Keratinocyte (primary cell): ENCODE measurements around the gene CUEDC1. TPM values are rescaled to one million over a fixed set of nuclear protein-coding genes. Genes with fewer than 3 reads are reported as not detected.

ENCODE experiments used
- DNase-seq: peaks from one replicate; pipeline ENCODE4 v3.0.0-alpha.2; 2011; ENCODE audit warnings: low read depth, missing footprints, low spot score
- FAIRE-seq: peaks from 2 replicates; lab custom pipeline; 2011; peaks lifted over from hg19 to GRCh38; lab: Jason Lieb, UNC
- H2AFZ ChIP-seq: 2 replicates; pipeline ENCODE4 v1.6.0; 2012; ENCODE audit warnings: low read length, control low read depth, inconsistent platforms; ENCODE audit not compliant: control insufficient read depth
- H3K27ac ChIP-seq: 2 replicates; pipeline ENCODE4 v1.5.1; 2011; ENCODE audit warnings: low read length; ENCODE audit not compliant: control insufficient read depth, insufficient read depth
- H3K27me3 ChIP-seq: 3 replicates; pipeline ENCODE4 v1.6.0; 2011; ENCODE audit warnings: low read length; ENCODE audit not compliant: control insufficient read depth, insufficient read depth; ENCODE audit errors: extremely low read depth
- H3K36me3 ChIP-seq, 2 experiments: 2 replicates in 1 of 2; 3 replicates in 1 of 2; pipeline ENCODE4 v1.5.1; 2011; ENCODE audit warnings: low read length in 2 of 2, mild to moderate bottlenecking in 1 of 2; ENCODE audit not compliant: control insufficient read depth in 2 of 2, insufficient read depth in 2 of 2; ENCODE audit errors: extremely low read depth in 1 of 2
- H3K4me1 ChIP-seq: 3 replicates; pipeline ENCODE4 v1.5.1; 2011; ENCODE audit warnings: low read length; ENCODE audit not compliant: control insufficient read depth, insufficient read depth; ENCODE audit errors: extremely low read depth
- H3K4me2 ChIP-seq: 3 replicates; pipeline ENCODE4 v1.6.0; 2011; ENCODE audit warnings: low read depth, low read length; ENCODE audit not compliant: control insufficient read depth, insufficient read depth; ENCODE audit errors: extremely low read depth
- H3K4me3 ChIP-seq, 3 experiments: fragments of 200-600 bp in 1 of 3; sonication (generic) in 1 of 3; 2 replicates in 2 of 3; 3 replicates in 1 of 3; pipeline ENCODE4 v1.5.1; 2011 to 2016; ENCODE audit warnings: low read length in 3 of 3, mild to moderate bottlenecking in 3 of 3, control low read depth in 2 of 3, inconsistent platforms in 1 of 3, low read depth in 1 of 3, mixed read lengths in 1 of 3, mixed run types in 1 of 3, moderate library complexity in 1 of 3; ENCODE audit not compliant: control insufficient read depth in 2 of 3, insufficient read depth in 2 of 3; ENCODE audit errors: extremely low read depth in 1 of 3
- H3K79me2 ChIP-seq: 2 replicates; pipeline ENCODE4 v1.6.0; 2012; ENCODE audit warnings: low read length; ENCODE audit not compliant: control insufficient read depth, insufficient read depth
- H3K9ac ChIP-seq: 3 replicates; pipeline ENCODE4 v1.6.0; 2011; ENCODE audit warnings: low read length; ENCODE audit not compliant: control insufficient read depth, insufficient read depth; ENCODE audit errors: extremely low read depth
- H3K9me1 ChIP-seq: 3 replicates; pipeline ENCODE4 v1.6.0; 2011; ENCODE audit warnings: low read length; ENCODE audit not compliant: control insufficient read depth, insufficient read depth; ENCODE audit errors: extremely low read depth
- H3K9me3 ChIP-seq: 2 replicates; pipeline ENCODE4 v1.5.1; 2012; ENCODE audit warnings: low read depth, low read length; ENCODE audit not compliant: control insufficient read depth
- H4K20me1 ChIP-seq: 3 replicates; pipeline ENCODE4 v1.6.0; 2011; ENCODE audit warnings: low read length; ENCODE audit not compliant: control insufficient read depth, insufficient read depth; ENCODE audit errors: extremely low read depth
- CTCF ChIP-seq, 3 experiments: IDR thresholded peaks in 1 of 3; conservative IDR thresholded peaks in 1 of 3; optimal IDR thresholded peaks in 1 of 3; 2 replicates in 2 of 3; 3 replicates in 1 of 3; pipeline versions ENCODE3 to v1.5.1; 2011; ENCODE audit warnings: low read length in 3 of 3, mild to moderate bottlenecking in 3 of 3, moderate library complexity in 2 of 3, control low read depth in 1 of 3, inconsistent platforms in 1 of 3; ENCODE audit not compliant: insufficient read depth in 2 of 3; ENCODE audit errors: extremely low read depth in 1 of 3
- EZH2 ChIP-seq: IDR thresholded peaks from one replicate; pipeline ENCODE4 v1.6.1; 2012; ENCODE audit warnings: inconsistent platforms, mild to moderate bottlenecking, low read length, moderate library complexity
- dilution Hi-C: fragments of 300-500 bp; cut with MboI; formaldehyde crosslinking; loops from one replicate; pipeline ENCODE4 v1.7.0; 2020; ENCODE audit warnings: low sequenced_read_pairs; ENCODE audit not compliant: extremely low pct_ligation_motif_present
- polyA plus RNA-seq, 5 experiments: library from polyadenylated mRNA; depleted of rRNA in 3 of 5; stranded (reverse) in 3 of 5; stranded (forward) in 1 of 5; unstranded in 1 of 5; fragments of >200 nt; gene quantifications; 1 replicate in 1 of 5; 2 replicates in 3 of 5; 3 replicates in 1 of 5; pipeline versions ENCODE4 v1.2.1 to v1.2.3, GENCODE V29; 2011 to 2012; ENCODE audit warnings: missing spikeins in 2 of 5, low read depth in 1 of 5, low replicate concordance in 1 of 5

The CUEDC1 gene
- polyA plus RNA-seq, 1 donor (not counting 4 experiments of a cell fraction or from before 2014, with no cell fraction given), result 12.9 TPM

- Histone ChIP-seq H3K27me3 (no peaks in the 10 kb centered on the region), H2AFZ (no peak overlapping the region), H3K36me3 (peaks cover 0 to 3% of the 10 kb centered on the region in 2 experiments), H3K79me2 (peaks cover 18% of the 10 kb centered on the region), H4K20me1 (no peaks in the 10 kb centered on the region), H3K9ac (no peak overlapping the region), H3K9me3 (no peaks in the 10 kb centered on the region), H3K4me3 (no peak overlapping the region), H3K27ac (no peak overlapping the region), H3K4me1 (peaks cover 51% of the 10 kb centered on the region), H3K9me1 (peaks cover 4% of the 10 kb centered on the region), H3K4me2 (no peak overlapping the region)
- no peak for FAIRE-seq
- no peak for TF ChIP-seq EZH2
- no peak for TF ChIP-seq CTCF (optimal IDR thresholded peaks at IDR 0.05 in 1 of 3, IDR thresholded peaks at IDR 0.05 in 1 of 3, conservative IDR thresholded peaks at IDR 0.05 in 1 of 3; ENCODE audit: extremely low read depth in 1 of 3, insufficient read depth in 2 of 3, low read length in 3 of 3)
- dilution Hi-C loops, result no loop called here
- DNase-seq, result no peak
These were observed 10.3 kb downstream of the CUEDC1 start for GRCh38 chr17:57944908-57945307.

- Histone ChIP-seq H3K27ac (no peak overlapping the region), H3K36me3 (peaks cover 0 to 3% of the 10 kb centered on the region in 2 experiments), H2AFZ (no peak overlapping the region), H3K9me1 (peaks cover 4% of the 10 kb centered on the region), H3K79me2 (peaks cover 25% of the 10 kb centered on the region), H3K4me3 (no peak overlapping the region), H3K9ac (no peak overlapping the region), H3K4me2 (no peak overlapping the region), H3K4me1 (peaks cover 40% of the 10 kb centered on the region), H3K9me3 (no peaks in the 10 kb centered on the region), H4K20me1 (no peaks in the 10 kb centered on the region), H3K27me3 (no peaks in the 10 kb centered on the region)
- TF ChIP-seq CTCF (optimal IDR thresholded peaks at IDR 0.05 in 1 of 3, IDR thresholded peaks at IDR 0.05 in 1 of 3, conservative IDR thresholded peaks at IDR 0.05 in 1 of 3; ENCODE audit: extremely low read depth in 1 of 3, insufficient read depth in 2 of 3, low read length in 3 of 3) (no peak), EZH2 (no peak)
- DNase-seq, result no peak
- no peak for FAIRE-seq
- dilution Hi-C loops, result no loop called here
These were observed 11.6 kb downstream of the CUEDC1 start for GRCh38 chr17:57943645-57944044.
